ENCODE results near the gene GUCA2A. TPM values are rescaled to one million over a fixed set of nuclear protein-coding genes. Genes with fewer than 3 reads are reported as not detected.

The GUCA2A gene
- total RNA-seq, 1 experiment from 2014 or later, result not detected

DNA sequence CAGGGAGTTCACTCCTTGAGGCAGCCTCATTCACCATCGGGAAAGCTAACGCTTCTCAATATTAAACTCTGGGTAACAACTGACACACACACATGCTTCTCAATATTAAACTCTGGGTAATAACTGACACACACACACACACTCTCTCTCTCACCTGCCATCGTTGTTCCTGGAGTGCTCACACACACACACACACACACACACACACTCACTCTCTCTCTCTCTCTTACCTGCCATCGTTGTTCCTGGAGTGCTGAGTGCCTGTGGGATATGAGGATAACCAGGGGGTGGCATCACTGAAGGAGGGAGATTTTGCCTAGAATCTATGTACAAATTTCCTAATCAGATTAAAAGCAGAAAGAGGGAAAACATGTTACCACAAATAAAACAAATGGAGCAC lies 17.1 kb upstream of the GUCA2A start:
- TF ChIP-seq, protein P1, sequence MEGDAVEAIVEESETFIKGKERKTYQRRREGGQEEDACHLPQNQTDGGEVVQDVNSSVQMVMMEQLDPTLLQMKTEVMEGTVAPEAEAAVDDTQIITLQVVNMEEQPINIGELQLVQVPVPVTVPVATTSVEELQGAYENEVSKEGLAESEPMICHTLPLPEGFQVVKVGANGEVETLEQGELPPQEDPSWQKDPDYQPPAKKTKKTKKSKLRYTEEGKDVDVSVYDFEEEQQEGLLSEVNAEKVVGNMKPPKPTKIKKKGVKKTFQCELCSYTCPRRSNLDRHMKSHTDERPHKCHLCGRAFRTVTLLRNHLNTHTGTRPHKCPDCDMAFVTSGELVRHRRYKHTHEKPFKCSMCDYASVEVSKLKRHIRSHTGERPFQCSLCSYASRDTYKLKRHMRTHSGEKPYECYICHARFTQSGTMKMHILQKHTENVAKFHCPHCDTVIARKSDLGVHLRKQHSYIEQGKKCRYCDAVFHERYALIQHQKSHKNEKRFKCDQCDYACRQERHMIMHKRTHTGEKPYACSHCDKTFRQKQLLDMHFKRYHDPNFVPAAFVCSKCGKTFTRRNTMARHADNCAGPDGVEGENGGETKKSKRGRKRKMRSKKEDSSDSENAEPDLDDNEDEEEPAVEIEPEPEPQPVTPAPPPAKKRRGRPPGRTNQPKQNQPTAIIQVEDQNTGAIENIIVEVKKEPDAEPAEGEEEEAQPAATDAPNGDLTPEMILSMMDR (conservative IDR thresholded peaks at IDR 0.05), result no peak
- Histone ChIP-seq H3K79me2 (ENCODE audit: insufficient read depth, low read length) (no peaks in the 10 kb centered on the region), H4K91ac (ENCODE audit: insufficient read length, low read depth, low read length) (no peak overlapping the region), H3K4ac (ENCODE audit: low read depth, low read length) (no peak overlapping the region), H3K23ac (ENCODE audit: insufficient read length, low read depth, low read length) (no peak overlapping the region), H3K18ac (ENCODE audit: insufficient read length, low read depth, low read length) (no peak overlapping the region), H2BK120ac (ENCODE audit: low read depth, low read length, poor library complexity, severe bottlenecking) (no peak overlapping the region), H3K79me1 (ENCODE audit: insufficient read depth, low read depth, low read length, poor library complexity, severe bottlenecking) (no peaks in the 10 kb centered on the region), H3K9me3 (ENCODE audit: control insufficient read depth, low read depth, low read length) (no peaks in the 10 kb centered on the region), H3T11ph (ENCODE audit: low read length) (no peak overlapping the region), H2AK5ac (ENCODE audit: insufficient read length, low read length) (no peak overlapping the region), H3K4me2 (ENCODE audit: insufficient read depth, insufficient read length, low read length) (no peak overlapping the region), H4K5ac (ENCODE audit: insufficient read length, low read depth, low read length) (no peak overlapping the region), H3K9ac (ENCODE audit: extremely low read depth, insufficient read length, low read length) (no peak overlapping the region), H2BK12ac (ENCODE audit: insufficient read length, low read depth, low read length) (no peak overlapping the region), H3K4me1 (ENCODE audit: insufficient read depth, low read length) (no peaks in the 10 kb centered on the region), H2BK20ac (ENCODE audit: low read depth, low read length, poor library complexity, severe bottlenecking) (no peak overlapping the region), H3K27ac (ENCODE audit: insufficient read length, low read depth, low read length) (no peak overlapping the region), H3K56ac (ENCODE audit: insufficient read length, low read depth, low read length) (no peak overlapping the region), H4K8ac (replicated peaks; ENCODE audit: insufficient read length, low read depth, low read length) (no peak overlapping the region), H3K14ac (ENCODE audit: insufficient read depth, low read length) (no peak overlapping the region), H2AFZ (ENCODE audit: low read length) (no peak overlapping the region), H2BK15ac (ENCODE audit: low read depth, low read length) (no peak overlapping the region), H4K20me1 (ENCODE audit: control insufficient read depth, insufficient read depth, insufficient read length) (no peaks in the 10 kb centered on the region), H3K23me2 (ENCODE audit: insufficient read length, low read depth, low read length, poor library complexity, severe bottlenecking) (no peaks in the 10 kb centered on the region), H3K27me3 (ENCODE audit: insufficient read depth, low read length) (no peaks in the 10 kb centered on the region), H2BK5ac (ENCODE audit: insufficient read length, low read length) (no peak overlapping the region)
- DNase-seq, result no peak
- Mint-ChIP-seq H3K4me1 (peaks cover 4 to 5% of the 10 kb centered on the region in 2 experiments), H3K9me3 (no peaks in the 10 kb centered on the region), H3K36me3 (ENCODE audit: insufficient read depth in 1 of 3, low read depth in 3 of 3) (peaks cover 5 to 42% (median 9%) of the 10 kb centered on the region in 3 experiments; a peak in 5 of 7 replicates), H3K27me3 (ENCODE audit: low read depth) (no peaks in the 10 kb centered on the region), H3K27ac (peak overlapping the region in 2 of 3 experiments; percentile 2 to 12; a peak in 3 of 7 replicates), H3K4me3 (no peak overlapping the region)
- no CpG with 5 or more reads among the region's 4 CpGs for WGBS (ENCODE audit: extremely low coverage, insufficient read length, low lambda C conversion rate)

All from H9 (cell line).